ENCODE data around the gene CHN2.
A peak's percentile ranks its signal among the peaks of the same experiment; 100 is the strongest.

CHN2 gene

DNA sequence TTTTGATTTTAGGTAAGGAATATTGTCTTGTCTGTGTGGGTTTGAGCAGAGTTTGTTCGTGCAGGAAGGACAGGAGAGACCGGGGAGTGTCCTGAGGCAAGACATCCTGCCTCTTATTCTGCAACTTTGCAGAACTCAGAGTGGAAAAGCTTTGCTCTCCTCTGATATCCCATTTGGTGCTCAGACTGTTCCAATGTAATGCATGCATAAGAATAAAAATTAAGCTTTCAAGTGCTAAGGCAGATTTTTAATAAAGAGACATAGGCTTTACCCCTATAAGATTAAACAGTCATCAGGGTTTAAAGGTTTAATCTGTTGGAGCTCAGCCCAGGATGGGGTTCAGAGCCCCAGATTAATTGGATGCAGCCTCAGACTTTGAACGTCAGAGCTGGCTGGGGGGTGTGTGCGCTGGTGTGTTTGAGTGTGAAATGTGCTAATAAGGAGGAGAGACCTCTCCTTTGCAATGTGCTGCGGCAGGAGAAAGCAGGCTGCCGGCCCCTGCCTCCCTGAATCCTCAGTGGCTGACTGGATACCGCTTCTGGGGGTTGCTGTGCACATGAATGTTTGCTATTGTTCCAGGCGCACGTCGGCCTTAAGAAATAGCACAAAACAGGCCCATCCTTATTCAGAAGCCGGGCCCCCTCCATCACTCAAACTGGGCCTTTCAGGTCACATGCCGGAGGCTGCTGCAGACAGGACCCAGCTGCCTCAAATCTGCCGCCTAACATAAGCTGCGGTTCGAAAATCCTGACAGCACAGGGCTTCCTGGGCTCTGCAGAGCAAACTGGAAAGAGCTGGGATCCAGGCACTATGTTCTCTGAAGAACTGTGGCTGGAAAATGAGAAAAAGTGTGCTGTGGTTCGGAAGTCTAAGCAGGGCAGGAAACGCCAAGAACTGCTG is 285.0 kb downstream of the CHN2 start:
- peak; percentile 71 to 77 for DNase-seq

DNA sequence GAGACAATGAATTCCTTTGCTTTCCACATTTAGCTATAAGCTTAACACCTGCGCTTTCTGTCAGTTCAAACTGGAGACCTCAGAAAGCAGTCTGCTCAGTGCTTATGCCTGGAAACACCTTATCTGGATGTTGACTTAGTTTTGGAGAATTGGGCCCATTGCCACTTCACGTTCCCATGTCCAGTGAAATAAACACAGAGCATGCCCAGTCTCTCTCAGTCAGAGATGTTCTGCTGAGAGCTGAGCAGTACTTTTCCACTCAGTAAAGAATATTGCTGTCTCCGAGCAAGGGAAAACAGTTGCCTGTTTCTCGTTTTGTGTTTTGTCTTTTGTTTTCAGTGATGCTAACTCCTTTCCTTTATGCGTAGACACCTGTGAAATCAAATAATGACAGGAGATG is 285.9 kb downstream of the CHN2 start:
- DNase-seq, result peak; percentile 56 to 57

DNA sequence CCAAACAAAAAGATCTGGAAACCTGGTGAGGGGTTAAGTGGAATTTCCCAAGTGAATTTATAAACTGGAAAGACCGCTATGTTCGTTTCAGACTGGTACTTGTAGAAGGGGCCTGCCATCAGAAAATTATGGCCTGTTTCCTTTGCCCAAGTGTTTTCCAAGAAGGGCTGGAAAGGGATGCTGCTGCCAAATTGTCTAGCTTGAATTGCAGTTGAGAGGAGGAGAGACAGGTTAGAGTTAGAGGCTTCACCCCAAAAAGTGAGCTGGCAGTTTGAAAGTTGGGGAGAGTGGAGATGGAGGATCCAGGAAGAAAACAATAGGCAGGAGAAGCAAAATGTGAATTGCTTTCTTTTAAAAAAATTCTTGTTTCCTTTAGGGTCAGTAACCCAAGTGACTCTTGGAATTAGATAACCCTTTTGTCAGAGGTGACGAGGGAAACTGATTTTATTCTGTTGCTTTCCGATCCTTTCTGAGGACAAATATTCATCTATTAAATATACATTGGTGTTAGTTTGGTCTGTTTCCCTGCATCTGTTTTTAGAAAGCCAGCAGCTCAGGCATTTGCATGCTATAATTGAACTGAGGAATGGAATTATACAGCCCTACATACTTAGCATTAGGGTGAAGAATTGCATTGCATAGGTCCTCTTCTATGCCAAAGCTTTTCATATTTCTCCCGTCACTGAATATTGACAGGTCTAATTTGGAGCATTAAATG is 286.5 kb downstream of the CHN2 start:
- peak; percentile 38 to 61 for DNase-seq

DNA sequence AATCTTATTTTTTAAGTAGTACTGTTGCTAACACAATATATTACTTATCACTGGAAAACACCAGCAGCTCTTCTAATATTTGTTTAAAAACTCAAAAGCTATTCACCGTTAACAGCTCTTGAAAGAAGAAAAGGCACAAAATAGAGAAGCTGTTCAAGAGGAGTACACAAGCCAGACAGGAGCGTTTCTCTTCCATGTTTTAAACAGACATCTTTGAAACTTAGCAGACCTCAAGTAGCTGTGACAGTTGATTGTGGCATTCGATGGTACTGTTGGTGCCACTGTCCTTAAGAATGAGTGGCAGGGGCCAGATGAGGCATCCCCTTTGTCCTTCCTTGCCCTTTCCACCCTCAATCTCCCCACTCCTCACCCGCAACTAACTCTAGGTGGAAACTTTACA is 287.5 kb downstream of the CHN2 start:
- DNase-seq, result no peak

DNA sequence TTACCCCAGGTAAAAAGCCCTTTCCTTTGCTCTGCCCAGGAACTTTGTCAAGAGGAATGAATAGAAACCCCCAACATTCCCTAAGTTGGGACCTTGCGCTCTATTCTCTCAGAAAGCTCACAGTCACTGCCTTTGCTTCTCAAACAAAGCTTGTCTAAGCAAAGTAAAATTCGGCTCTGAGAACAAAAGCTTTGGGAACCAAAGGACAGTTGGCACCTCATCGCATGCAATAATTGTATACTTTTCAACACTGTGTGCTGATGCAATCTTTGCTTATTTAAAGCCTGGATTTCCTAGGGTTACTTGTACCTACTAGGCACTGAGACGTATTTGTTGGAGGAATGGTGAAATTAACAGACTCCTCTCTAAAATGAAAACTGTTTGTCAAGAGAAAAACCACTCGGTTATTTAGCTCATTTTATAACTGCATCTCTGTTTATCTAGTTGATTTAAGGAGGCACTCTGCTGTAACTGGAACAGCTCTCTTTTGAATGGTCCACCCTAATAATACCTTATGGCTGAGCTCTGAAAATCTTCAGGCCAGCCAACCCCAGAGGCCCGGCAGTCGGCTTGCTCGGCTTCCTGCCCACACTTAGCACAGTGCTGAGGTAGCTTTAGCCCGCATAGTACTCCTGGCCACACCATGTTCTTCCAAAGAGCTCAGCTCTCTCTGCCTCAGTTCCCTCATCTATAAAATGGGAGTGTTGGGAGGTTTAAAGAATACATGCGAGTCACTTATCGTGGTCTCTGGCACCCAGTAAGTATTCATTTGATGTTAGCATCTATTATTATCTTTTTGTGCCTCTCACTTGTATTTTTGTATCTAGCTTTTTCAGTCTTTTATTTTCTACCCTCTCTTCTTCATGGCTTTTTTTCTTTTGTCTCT is 288.9 kb downstream of the CHN2 start:
- DNase-seq, result no peak

DNA sequence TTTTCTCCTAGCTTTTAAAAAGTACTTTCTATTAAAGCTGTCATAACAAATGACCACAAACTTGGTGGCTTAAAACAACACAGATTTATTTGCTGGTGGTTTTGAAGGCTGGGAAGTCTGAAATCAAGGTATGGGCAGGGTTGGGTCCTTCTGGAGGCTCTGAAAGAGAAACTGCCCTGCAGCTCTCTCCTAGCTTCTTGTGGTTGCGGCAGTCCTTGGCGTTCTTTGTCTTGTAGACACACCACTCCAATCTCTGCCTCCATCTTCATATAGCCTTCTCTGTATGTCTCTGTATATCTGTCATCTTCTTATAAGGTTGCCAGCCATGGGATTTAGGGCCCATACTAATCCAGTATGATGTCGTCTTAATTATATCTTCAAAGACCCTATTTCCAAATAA is 289.7 kb downstream of the CHN2 start:
- DNase-seq, result peak in 1 of 2 donors; percentile 23

DNA sequence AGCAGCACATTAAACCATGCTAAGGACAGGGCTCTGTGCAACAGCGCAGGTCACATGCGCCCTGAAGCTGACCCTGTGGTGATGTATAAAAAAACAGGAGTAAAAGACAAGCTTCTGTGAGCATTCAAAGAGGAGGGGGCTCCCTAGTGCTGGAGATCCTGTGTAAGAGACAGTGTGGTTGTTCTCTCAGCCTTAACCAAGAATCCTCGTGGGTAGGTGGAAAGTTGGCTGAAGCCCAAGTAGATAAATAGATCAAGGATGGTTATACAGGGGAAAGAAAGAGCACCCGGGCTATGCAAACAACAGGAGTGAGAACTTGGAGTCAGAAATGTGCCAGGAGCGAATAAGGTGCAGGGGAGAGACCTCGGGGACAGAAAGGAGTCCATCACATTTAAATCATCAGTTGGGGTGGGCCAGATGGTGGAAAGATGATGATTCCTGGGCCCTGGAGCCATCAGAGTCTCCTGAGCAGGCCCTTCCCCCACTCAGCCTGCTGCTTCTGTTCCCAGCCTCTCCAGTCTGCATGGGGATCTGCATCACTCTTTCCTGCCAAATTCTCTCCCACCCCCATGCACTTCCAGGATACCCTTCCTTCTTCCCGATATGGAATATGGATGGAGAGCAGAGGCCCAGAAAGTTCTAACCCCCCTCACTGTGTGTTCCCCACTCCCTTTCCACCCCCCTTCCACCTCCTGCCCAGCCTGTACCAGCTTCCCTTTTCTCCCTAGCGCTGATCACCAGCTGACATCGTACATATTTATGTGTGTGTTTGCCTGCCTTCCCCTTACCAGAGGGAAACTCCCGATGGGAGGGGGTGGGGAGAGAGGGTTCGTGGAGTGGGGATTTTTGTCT is 291.0 kb downstream of the CHN2 start:
- peak; percentile 76 to 79 for DNase-seq

DNA sequence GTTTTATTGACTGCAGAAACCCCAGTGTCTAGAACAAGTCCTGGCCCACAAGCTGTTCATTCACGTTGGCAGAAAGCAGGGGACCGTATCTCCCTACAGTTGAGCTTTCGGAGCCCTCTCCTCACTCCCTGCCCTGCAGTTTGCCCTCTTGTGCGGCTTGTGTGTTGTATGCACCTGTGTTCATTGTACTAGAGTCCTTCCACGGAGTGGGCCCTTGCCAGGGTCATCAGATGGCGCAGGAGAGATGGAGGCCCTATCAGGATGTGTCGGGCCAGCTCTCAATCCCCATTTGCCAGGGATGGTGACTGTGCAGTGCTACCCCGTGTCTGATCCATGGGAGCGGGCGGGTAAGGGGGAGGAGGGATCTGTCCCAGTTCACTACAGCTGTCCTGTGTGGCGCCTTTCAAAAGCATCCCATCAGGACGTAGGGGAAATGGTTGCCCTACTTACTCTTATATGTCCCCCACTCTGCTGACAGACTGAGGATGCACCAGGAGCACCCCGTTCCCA is 291.7 kb downstream of the CHN2 start:
- DNase-seq, result peak; percentile 76 to 79

DNA sequence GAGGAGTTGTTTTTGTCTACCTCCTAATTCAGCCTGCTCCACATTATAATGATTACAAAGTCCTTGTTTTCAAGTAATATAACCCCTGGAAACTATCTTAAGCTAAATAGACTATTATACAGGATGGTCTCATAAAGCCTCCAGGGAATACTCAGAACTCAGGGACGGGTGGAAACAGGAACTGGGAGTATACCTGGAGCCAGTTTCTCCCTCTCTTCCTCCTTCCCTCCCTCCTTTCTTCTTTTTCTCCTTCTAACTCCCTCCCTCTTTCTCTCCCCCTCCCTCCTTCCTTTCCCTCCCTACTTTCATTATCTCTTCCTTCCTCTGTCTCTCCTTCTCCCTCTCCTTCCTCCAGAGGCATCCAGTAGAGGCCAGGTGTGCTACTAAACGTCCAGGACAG is 292.8 kb downstream of the CHN2 start:
- no peak for DNase-seq

DNA sequence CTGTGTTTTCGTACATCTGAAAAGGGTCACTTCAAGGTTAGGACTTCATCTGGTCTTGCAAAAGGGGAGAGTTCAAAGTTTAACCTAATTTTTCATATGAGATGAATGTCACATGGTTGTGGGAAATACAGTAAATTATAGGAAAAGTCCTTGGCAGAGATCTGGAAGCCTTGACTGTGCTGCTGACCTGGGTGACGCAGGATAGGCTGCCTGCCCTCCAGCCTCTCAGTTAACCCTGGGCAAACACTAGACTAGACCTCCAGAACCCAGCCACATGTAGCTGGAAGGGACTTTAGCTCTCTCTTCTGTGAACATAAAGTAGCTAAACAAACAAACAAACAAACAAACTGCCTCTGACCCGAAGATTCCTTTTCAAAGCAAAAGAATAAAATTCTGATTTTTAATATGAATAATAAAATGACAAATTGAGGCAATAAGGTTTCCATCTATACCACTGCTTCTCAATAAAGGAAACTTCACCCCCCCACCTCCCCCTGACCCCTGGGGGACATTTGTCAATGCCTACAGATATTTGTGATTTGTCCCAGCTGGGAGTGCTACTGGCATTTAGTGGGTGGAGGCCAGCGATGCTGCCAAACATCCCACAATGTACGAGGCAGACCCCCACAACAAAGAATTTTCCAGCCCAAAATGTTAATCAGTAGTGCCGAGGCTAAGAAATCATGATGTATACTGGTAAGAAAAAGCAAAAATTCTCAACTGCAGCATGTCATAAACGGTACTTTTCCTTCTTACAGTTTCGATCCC is 293.8 kb downstream of the CHN2 start:
- DNase-seq, result no peak

DNA sequence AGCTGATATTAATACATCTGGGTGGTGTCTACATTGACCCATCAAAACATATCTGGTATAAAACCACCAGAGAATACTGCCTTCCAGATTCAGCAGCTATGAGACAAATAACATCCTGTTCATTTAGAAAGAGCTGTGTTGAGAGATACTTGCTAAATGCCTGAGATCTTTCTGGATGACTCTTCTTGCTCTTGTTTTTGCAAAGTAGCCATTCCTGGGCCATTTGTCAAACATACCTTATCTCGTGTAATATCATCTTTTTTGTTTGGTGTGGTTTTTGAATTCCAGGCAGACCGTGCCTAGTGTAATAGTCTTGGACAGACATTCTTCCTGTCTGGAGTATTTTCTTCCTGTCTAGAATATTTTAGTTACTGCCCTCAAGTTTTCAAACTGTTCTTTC is 294.4 kb downstream of the CHN2 start:
- DNase-seq, result no peak

DNA sequence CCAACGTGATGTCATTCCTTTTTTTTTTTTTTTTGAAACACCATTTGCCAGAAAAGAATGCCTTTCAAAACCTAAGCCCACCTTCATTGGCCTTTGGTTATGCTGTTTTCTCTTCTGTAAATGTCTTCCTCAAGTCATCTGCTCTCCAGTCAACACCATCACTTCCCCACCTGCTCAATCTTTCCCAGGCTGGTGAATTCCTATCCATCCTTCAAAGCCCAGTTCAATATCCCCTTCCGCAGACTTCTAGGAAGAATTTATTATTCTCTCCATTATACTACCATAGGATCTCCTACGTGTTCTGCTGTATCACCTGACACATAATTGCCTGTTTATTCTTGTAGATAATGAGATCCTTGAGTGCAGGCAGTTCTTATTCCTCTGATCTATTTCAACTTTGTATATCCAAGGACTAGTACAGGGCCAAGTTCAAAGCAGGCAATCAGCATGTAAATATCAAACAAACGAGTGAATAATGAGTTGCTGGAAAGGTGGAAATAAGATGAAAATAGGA is 295.6 kb downstream of the CHN2 start:
- DNase-seq, result no peak

DNA sequence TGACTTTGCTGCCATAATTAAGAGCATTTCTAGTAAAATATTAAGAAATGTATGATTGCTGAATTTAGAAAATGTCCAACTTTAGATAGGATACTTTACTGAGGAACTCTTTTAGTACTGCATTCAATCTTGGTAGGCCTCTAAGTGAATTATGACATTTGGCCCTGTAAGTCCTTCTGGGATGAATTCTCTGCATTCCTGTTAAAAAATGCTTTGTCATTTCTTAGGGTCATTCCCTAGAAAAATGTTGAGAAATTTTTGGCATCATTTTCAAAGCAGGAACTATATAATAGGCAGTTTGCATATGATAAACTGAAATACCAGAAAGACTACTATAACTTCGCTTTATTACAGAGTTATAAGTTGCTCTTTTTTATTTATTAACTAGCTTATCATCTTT is 299.8 kb downstream of the CHN2 start:
- no peak for DNase-seq

DNA sequence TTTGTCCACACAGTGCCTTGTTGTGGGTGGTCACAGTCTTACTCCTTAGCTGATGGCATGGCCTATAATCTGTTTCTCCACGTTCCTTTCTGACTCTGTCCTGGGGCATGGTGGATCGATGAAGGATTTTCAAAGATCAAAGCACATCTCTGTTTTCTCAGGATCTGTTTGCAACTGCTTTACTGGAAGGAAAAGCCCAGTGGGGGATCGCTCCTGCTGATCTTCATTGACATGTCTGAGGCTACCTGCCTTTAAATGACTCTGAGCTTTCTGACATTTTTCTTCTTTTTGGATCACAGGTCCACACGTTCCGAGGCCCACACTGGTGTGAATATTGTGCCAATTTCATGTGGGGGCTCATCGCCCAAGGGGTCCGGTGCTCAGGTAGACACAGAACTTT is 301.1 kb downstream of the CHN2 start:
- no peak for DNase-seq

DNA sequence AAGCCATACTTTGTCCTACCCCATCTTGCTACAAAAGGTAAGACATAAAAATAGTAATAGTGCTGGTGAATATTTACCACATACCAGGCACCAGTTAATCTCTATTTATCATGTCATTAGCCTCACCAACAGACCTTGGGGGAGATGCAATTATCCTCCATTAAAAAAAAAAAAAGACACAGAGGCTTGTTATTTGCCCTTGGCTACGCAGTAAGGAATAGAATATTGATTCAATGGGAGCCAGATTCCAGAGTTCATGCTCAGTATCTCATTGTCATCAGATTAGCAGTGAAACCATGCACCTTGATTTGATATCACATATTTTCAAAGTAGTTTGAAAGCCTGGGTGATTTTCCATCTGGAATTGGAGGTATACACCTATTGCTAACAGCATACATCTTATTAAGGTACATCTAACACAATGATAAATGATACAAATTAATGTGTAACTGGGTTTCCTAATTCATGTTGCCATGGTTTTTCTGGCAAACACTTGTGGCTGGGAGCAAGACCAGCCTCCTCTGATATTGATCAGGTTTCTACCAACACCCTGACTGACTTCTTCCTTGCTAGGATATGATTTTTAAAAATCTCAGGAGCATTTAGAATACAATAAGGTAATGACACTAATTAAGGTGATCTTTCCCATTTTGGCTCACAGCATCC is 301.9 kb downstream of the CHN2 start:
- no peak for DNase-seq

DNA sequence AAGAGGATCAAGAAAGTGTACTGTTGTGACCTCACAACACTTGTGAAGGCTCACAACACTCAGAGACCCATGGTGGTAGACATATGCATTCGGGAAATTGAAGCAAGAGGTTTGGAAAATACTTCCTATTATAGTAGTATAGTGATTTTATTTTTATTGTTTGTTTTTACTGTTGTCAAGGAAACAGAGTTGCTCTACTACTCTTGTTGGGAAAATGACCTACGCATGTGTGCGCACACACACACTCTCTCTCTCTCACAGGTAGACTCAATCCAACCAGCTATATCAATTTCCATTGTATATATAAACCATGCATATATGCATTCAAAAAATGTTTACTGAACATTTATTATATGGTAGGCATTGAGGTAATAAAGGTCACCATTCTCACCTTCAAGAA is 305.4 kb downstream of the CHN2 start:
- DNase-seq, result no peak

DNA sequence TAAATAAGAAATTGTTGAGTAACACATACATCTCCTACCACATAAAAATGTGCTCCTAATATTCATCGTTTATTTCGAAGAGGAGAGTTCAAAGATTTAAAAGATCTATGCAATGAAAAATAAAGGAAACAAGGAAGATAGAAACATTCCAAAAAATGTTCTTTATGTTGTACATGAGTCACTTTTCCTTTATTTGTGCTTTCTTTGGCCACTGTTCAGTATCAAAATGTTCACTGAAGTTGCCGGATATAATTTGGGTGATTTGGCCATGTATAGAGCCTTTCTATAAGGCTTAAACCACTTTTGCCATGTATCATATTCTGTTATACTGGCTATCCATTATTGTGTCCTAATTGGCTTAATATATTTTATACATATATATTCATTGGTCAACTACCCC is 306.1 kb downstream of the CHN2 start:
- DNase-seq, result no peak

DNA sequence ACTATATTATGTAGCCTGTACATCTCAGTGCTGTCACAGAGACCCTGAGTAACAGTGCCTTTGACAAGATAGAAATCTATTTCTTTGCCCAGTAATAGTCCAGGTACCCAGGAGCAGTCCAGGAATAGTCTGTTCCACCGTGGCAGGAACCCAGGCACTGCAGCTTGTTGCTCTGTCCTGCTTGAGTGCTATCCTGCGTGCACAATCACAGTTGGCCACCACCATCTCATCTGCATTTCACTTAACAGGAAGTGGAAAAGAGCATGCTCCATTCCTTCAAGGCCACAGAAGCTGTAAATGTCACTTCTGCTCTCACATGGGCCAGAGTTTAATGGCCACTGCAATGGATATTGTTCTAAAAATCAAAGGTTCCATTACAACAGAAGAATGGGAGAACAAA is 307.6 kb downstream of the CHN2 start:
- DNase-seq, result no peak

DNA sequence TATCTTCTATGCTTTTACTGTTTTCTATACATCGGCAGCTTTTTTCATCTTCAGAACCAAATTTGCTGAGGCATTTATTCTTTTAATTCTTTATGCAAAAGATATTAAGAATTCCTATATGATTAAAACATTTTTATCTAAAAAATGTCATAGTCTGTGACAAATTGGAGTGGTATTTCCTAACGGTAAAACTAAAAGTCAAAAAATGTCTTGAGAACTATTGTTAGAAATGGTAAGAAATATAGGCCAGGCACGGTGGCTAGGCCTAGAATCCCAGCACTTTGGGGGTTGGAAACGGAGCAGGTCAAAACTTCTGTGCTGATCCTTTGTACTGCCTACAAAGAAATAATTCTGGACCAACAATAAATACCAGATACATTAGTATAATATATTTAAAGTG is 311.4 kb downstream of the CHN2 start:
- DNase-seq, result no peak

DNA sequence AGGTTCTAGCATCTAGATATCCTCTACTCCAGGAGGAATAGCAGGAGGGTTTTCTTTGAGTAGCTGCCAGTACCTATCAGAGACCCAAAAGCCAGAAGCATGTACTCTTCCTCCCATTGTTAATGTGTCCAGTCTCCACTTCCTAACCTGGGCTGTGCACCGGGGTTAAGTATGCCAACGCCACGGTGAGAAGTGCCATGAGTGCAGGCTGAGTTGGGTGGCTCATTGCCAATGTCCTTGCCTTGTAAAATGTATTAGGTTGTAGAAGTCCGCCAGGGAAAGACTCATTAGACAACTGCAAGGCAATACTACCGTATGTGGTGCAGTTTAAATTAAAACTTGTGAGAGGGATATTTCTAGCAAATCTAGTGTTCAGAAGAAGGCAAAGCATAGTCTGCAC is 314.0 kb downstream of the CHN2 start:
- no peak for DNase-seq
